ENCODE results near the gene CIAO2B.
"Not testable (repeated sequence)": the region's sequence is repeated elsewhere in the genome, so short reads cannot be mapped to it uniquely, and the experiment has no call there.

Gene CIAO2B

DNA sequence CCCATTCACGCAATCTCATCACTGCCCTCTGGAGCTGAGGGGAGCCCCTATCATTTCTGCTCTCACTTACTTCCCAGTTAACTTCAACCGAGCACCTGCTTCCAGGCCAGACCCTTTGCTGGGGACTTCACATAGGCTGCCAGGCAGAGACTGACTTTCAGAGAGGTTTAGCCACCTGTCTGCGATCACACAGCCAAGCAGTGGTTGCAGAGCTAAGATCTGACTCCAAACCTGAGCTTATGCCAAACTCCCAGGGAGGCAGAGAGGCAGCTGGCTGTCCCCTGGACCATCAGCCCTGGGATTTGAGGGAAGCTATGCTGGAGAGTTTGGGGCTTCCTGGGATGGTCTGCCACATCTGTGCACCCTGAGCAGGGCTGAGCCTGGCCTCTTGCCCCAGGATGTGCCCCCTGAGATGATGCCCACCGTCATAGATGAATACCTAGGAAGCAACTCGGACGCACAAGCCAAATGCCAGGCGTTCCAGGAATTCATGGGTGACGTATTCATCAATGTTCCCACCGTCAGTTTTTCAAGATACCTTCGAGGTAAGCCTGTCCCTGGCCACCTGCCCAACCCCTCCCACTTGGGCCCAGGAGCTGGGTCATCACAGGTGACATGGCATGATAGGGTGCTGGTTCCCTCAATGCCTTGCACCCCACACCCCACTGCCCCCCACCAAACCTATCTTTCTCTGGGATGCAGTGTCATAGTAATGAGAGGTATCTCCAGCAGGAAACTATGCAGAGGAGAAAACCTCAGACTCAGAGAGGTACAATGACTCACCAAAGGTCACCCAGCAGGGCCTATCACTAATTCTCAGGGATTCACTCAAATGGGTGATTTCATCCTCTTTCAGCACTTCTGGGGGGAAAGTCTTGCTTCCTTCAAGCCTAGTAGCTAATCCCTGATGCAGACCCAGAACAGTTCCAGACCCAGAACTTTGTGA, 36.8 kb upstream of the CIAO2B start:
- Histone ChIP-seq H3K4me3 (ENCODE audit: low read depth, low read length) (no peak overlapping the region), H3K9ac (ENCODE audit: low read depth, low read length) (no peak overlapping the region), H3K4me1 (ENCODE audit: control insufficient read depth, insufficient read depth, low read length) (no peaks in the 10 kb centered on the region), H3K27ac (ENCODE audit: low read depth, low read length) (no peak overlapping the region), H3K9me3 (ENCODE audit: control insufficient read depth, insufficient read depth, low read length) (no peaks in the 10 kb centered on the region), H3K27me3 (ENCODE audit: control insufficient read depth, insufficient read depth, low read length) (no peaks in the 10 kb centered on the region), H3K36me3 (ENCODE audit: control insufficient read depth, insufficient read depth, low read length) (no peaks in the 10 kb centered on the region)

DNA sequence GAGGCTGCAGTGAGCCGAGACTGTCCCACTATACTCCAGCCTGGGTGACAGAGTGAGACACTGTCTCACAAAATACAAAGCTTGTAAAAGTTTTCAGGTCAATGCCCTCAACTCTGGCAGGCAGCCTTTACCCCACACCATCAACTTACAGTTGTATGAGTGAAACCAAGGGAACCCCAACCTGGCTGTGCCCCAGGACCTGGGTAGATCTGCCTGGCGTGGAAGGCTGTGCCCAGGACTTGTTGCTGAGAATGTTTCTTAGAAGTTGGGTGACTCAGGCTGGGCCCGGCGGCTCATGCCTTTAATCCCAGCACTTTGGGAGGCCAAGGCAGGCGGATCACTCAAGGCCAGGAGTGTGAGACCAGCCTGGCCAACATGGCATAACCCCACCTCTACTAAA, 34.6 kb upstream of the CIAO2B start:
- no peak overlapping the region for H3K4me3 ChIP-seq (ENCODE audit: low read depth, low read length)
- no peaks in the 10 kb centered on the region for H3K9me3 ChIP-seq (ENCODE audit: control insufficient read depth, insufficient read depth, low read length)
- H3K4me1 ChIP-seq (ENCODE audit: control insufficient read depth, insufficient read depth, low read length), result no peaks in the 10 kb centered on the region
- H3K36me3 ChIP-seq (ENCODE audit: control insufficient read depth, insufficient read depth, low read length), result no peaks in the 10 kb centered on the region
- H3K27ac ChIP-seq (ENCODE audit: low read depth, low read length), result no peak overlapping the region
- H3K9ac ChIP-seq (ENCODE audit: low read depth, low read length), result no peak overlapping the region
- H3K27me3 ChIP-seq (ENCODE audit: control insufficient read depth, insufficient read depth, low read length), result no peaks in the 10 kb centered on the region

DNA sequence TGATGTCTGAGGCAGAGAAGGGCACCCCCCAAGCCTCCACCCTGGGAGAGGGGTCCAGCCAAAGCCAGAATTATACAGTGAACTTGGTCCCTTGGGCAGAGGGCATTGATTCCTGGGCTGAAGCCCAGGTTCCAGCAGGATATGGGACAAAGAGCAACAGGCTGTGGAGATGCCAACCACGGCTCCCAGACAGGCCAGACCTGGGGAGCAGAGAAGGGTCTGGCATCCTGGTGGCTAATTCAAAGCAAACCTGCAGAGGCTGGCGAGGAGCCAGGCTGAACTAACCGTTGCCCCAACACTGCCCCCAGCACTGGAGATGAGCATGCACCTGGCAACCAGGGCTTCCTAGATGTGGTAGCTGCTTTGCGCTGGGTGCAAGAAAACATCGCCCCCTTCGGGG, 29.8 kb upstream of the CIAO2B start:
- H3K4me3 ChIP-seq (ENCODE audit: low read depth, low read length), result no peak overlapping the region
- no peak overlapping the region for H3K27ac ChIP-seq (ENCODE audit: low read depth, low read length)
- H3K27me3 ChIP-seq (ENCODE audit: control insufficient read depth, insufficient read depth, low read length), result no peaks in the 10 kb centered on the region
- H3K36me3 ChIP-seq (ENCODE audit: control insufficient read depth, insufficient read depth, low read length), result no peaks in the 10 kb centered on the region
- no peak overlapping the region for H3K9ac ChIP-seq (ENCODE audit: low read depth, low read length)
- peaks cover 2% of the 10 kb centered on the region; the same call in 1 of the 2 replicates for H3K4me1 ChIP-seq (ENCODE audit: control insufficient read depth, insufficient read depth, low read length)
- H3K9me3 ChIP-seq (ENCODE audit: control insufficient read depth, insufficient read depth, low read length), result no peaks in the 10 kb centered on the region

DNA sequence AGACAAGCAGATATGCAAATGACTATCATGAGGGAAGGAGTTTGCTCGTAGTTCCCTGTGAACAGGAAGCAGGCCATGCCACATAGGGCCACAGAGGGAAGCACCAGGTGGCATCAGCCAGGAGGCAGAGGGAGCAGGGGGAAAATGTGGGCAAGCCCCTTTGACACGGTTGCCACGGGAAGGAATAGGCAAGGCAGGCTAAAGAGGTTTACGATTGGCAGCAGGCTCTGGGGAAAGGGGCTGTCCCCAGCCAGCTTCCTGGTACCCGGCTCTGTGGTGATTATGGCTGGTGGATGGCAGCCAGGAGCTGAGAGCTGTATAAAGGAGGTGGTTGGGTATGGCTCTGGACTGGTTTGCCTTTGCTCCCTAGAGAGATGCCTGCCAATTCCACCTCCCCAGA, 27.7 kb upstream of the CIAO2B start:
- H3K27ac ChIP-seq (ENCODE audit: low read depth, low read length), result no peak overlapping the region
- H3K9ac ChIP-seq (ENCODE audit: low read depth, low read length), result no peak overlapping the region
- no peak overlapping the region for H3K4me3 ChIP-seq (ENCODE audit: low read depth, low read length)
- no peaks in the 10 kb centered on the region for H3K36me3 ChIP-seq (ENCODE audit: control insufficient read depth, insufficient read depth, low read length)
- no peaks in the 10 kb centered on the region for H3K9me3 ChIP-seq (ENCODE audit: control insufficient read depth, insufficient read depth, low read length)
- H3K27me3 ChIP-seq (ENCODE audit: control insufficient read depth, insufficient read depth, low read length), result no peaks in the 10 kb centered on the region
- peaks cover 2% of the 10 kb centered on the region; the same call in 1 of the 2 replicates for H3K4me1 ChIP-seq (ENCODE audit: control insufficient read depth, insufficient read depth, low read length)

GRCh38 chr16:66961065-66961744, 27.0 kb upstream of the CIAO2B start, which contains the start of gene CES3:
Gene CES3 (plus strand): TSS chr16:66961266. CDS start chr16:66961308, 42 bp downstream.
- H3K4me3 ChIP-seq (ENCODE audit: low read depth, low read length), result peak within 1 kb of the TSS; percentile 57; the same call in 1 of the 2 replicates

GRCh38 chr16:66960270-66960669, 26.1 kb upstream of the CIAO2B start:
- H3K36me3 ChIP-seq (ENCODE audit: control insufficient read depth, insufficient read depth, low read length), result no peaks in the 10 kb centered on the region
- H3K9me3 ChIP-seq (ENCODE audit: control insufficient read depth, insufficient read depth, low read length), result no peaks in the 10 kb centered on the region
- H3K4me3 ChIP-seq (ENCODE audit: low read depth, low read length), result no peak overlapping the region
- no peaks in the 10 kb centered on the region for H3K27me3 ChIP-seq (ENCODE audit: control insufficient read depth, insufficient read depth, low read length)
- no peak overlapping the region for H3K27ac ChIP-seq (ENCODE audit: low read depth, low read length)
- peaks cover 2% of the 10 kb centered on the region; the same call in 1 of the 2 replicates for H3K4me1 ChIP-seq (ENCODE audit: control insufficient read depth, insufficient read depth, low read length)
- H3K9ac ChIP-seq (ENCODE audit: low read depth, low read length), result no peak overlapping the region

More at GRCh38 chr16:66961065-66961744, 27.0 kb upstream of the CIAO2B start, which contains the start of gene CES3:
- H3K4me1 ChIP-seq (ENCODE audit: control insufficient read depth, insufficient read depth, low read length), result peaks cover 2% of the 10 kb centered on the region; the same call in 1 of the 2 replicates
- H3K27me3 ChIP-seq (ENCODE audit: control insufficient read depth, insufficient read depth, low read length), result no peaks in the 10 kb centered on the region
- H3K9ac ChIP-seq (ENCODE audit: low read depth, low read length), result peak within 1 kb of the TSS; percentile 22; the same call in 1 of the 2 replicates
- H3K9me3 ChIP-seq (ENCODE audit: control insufficient read depth, insufficient read depth, low read length), result no peaks in the 10 kb centered on the region
- H3K27ac ChIP-seq (ENCODE audit: low read depth, low read length), result no peak within 1 kb of the TSS
- no peaks in the 10 kb centered on the region for H3K36me3 ChIP-seq (ENCODE audit: control insufficient read depth, insufficient read depth, low read length)

GRCh38 chr16:66959704-66960161, 25.5 kb upstream of the CIAO2B start:
- Histone ChIP-seq H3K27ac (ENCODE audit: low read depth, low read length) (no peak overlapping the region), H3K4me1 (ENCODE audit: control insufficient read depth, insufficient read depth, low read length) (peaks cover 2% of the 10 kb centered on the region; the same call in 1 of the 2 replicates), H3K27me3 (ENCODE audit: control insufficient read depth, insufficient read depth, low read length) (no peaks in the 10 kb centered on the region), H3K4me3 (ENCODE audit: low read depth, low read length) (no peak overlapping the region), H3K9me3 (ENCODE audit: control insufficient read depth, insufficient read depth, low read length) (no peaks in the 10 kb centered on the region), H3K36me3 (ENCODE audit: control insufficient read depth, insufficient read depth, low read length) (no peaks in the 10 kb centered on the region), H3K9ac (ENCODE audit: low read depth, low read length) (no peak overlapping the region)

- no peaks in the 10 kb centered on the region for H3K27me3 ChIP-seq (ENCODE audit: control insufficient read depth, insufficient read depth, low read length)
- no peak overlapping the region for H3K4me3 ChIP-seq (ENCODE audit: low read depth, low read length)
- H3K4me1 ChIP-seq (ENCODE audit: control insufficient read depth, insufficient read depth, low read length), result peaks cover 2% of the 10 kb centered on the region; the same call in 1 of the 2 replicates
- H3K9ac ChIP-seq (ENCODE audit: low read depth, low read length), result no peak overlapping the region
- no peaks in the 10 kb centered on the region for H3K9me3 ChIP-seq (ENCODE audit: control insufficient read depth, insufficient read depth, low read length)
- no peak overlapping the region for H3K27ac ChIP-seq (ENCODE audit: low read depth, low read length)
- no peaks in the 10 kb centered on the region for H3K36me3 ChIP-seq (ENCODE audit: control insufficient read depth, insufficient read depth, low read length)
These were observed 24.9 kb upstream of the CIAO2B start for GRCh38 chr16:66958857-66959703.

DNA sequence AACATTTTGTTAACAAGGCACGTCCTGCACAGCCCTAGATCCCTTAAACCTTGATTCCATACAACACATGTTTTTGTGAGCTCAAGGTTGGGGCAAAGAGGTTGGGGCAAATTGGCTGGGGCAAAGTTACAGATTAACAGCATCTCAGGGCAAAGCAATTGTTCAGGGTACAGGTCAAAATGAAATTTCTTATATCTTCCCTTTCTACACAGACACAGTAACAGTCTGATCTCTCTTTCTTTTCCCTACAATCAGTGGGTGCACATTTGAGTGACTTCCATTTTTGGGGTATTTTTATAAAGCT, 21.9 kb upstream of the CIAO2B start:
- H3K27ac ChIP-seq (ENCODE audit: low read depth, low read length); H3K4me1 ChIP-seq (ENCODE audit: control insufficient read depth, insufficient read depth, low read length); H3K9me3 ChIP-seq (ENCODE audit: control insufficient read depth, insufficient read depth, low read length); H3K36me3 ChIP-seq (ENCODE audit: control insufficient read depth, insufficient read depth, low read length); H3K9ac ChIP-seq (ENCODE audit: low read depth, low read length); H3K27me3 ChIP-seq (ENCODE audit: control insufficient read depth, insufficient read depth, low read length); H3K4me3 ChIP-seq (ENCODE audit: low read depth, low read length): not testable (repeated sequence)

- H3K27me3 ChIP-seq (ENCODE audit: control insufficient read depth, insufficient read depth, low read length); H3K27ac ChIP-seq (ENCODE audit: low read depth, low read length); H3K4me1 ChIP-seq (ENCODE audit: control insufficient read depth, insufficient read depth, low read length); H3K9me3 ChIP-seq (ENCODE audit: control insufficient read depth, insufficient read depth, low read length); H3K4me3 ChIP-seq (ENCODE audit: low read depth, low read length); H3K36me3 ChIP-seq (ENCODE audit: control insufficient read depth, insufficient read depth, low read length); H3K9ac ChIP-seq (ENCODE audit: low read depth, low read length): not testable (repeated sequence)
These were observed 21.4 kb upstream of the CIAO2B start for GRCh38 chr16:66955363-66956153.
